ENCODE data around the gene RPS6KA1.

DNA sequence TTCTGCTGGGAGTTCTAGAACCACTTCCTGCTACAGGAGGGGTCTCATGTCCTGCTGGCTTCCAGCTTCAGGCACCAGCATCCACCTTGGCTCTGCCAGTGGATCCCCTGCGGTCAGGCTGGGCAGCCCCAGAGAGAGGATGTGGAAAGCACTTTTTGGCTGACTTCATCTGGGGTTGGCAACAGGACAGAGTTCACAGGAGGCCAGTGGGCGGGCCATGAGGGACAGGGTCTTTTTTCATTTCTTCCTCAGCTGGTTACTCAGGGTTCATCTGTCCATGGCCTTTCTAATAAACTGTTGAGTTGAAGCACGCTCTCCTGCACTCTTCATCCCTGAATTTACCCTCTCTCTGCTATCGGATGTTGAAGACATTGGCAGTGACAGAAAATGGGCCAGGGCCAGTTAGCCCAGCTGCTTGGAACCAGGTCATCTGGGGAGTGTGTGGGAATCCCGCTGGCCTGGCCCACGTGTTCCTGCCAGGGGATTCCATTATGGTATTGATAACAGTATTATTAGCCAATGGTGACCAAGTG, 45.2 kb downstream of the RPS6KA1 start:
- TF ChIP-seq, protein P1, sequence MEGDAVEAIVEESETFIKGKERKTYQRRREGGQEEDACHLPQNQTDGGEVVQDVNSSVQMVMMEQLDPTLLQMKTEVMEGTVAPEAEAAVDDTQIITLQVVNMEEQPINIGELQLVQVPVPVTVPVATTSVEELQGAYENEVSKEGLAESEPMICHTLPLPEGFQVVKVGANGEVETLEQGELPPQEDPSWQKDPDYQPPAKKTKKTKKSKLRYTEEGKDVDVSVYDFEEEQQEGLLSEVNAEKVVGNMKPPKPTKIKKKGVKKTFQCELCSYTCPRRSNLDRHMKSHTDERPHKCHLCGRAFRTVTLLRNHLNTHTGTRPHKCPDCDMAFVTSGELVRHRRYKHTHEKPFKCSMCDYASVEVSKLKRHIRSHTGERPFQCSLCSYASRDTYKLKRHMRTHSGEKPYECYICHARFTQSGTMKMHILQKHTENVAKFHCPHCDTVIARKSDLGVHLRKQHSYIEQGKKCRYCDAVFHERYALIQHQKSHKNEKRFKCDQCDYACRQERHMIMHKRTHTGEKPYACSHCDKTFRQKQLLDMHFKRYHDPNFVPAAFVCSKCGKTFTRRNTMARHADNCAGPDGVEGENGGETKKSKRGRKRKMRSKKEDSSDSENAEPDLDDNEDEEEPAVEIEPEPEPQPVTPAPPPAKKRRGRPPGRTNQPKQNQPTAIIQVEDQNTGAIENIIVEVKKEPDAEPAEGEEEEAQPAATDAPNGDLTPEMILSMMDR (IDR thresholded peaks at IDR 0.05 in 8 of 11, conservative IDR thresholded peaks at IDR 0.05 in 3 of 11): no peak
- peak in 2 of 3 donors; percentile 23 to 35 for TF ChIP-seq POLR2AphosphoS5 (IDR thresholded peaks at IDR 0.05)
